ENCODE results near the gene PIGN.
"Not testable (repeated sequence)": the region's sequence is repeated elsewhere in the genome, so short reads cannot be mapped to it uniquely, and the experiment has no call there.

PIGN gene

DNA sequence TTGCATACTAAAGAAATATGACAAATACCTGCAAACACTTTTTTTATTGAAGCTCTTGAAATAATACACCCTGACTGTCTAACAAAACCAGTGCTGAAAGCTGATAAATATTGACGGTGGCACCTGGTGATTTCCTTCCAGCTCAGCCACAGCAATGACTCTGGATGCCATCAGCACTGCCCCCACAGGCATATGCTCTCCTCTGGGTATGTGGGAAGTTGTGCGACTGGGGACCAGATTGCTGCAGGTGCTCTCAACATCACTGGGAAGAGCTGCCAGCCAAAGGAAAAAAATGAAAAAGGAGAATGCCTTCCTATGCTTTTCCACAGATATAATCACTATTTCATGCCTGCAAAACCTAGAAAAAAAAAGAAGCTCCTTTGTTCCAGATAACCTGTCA lies 141.5 kb downstream of the PIGN start:
- DNase-seq, result no peak

DNA sequence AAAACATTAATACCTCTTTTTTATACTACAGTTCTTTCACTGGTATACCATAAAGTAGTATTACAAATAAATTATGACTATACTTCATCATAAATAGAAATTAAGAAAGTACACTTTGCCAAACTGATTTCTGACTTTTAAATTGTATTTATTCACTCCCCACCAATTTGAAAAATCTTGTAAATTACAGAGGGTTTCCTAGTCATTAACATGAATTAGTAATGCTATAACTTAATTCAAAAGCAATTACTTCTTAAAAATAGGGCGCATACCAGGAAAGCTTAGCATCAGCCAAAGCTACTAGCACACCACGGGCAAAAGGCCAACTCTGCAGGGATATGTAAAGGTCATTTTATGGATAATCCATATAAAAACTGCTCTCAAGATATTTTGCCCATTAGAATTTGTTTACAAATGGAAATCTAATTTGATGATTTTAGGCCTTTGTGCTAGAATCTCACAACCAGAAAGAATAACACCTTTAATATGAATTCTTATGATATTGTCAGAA lies 142.3 kb downstream of the PIGN start:
- DNase-seq, result no peak

DNA sequence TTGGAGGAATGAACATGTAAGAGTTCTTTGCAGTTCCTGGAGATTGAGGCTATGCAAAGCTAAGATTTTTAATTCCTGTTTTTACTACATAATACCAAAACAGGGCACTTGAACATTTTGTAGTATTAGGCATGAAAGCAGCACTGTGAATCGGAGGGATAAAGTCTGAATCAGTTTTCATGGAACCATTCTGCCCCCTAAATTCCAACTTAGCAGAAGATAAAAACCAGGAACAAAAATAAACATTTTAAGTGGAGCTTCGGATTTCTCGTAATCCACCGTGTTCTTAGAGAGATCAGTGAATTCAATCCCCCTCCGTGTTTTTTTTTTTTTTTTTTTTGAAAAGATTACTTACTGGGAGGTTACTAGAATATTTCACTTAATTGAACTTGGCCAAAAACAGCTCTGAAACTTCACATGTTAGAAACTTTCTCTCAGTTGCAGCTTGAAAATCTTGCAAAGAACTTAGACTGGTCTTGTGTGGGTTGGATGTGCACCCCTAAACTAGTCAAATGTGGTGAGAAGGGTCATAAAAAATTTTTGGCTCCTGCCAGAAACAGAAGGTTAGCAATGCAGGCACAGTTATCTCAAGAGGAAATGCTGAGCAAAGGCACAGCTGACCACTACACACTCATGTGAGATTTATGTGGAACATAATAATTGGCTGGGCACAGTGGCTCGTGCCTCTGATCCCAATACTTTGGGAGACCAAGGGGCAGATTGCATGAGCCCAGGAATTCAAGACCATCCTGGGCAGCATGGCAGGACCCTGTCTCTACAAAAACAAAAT lies 148.7 kb downstream of the PIGN start:
- no peak for DNase-seq

DNA sequence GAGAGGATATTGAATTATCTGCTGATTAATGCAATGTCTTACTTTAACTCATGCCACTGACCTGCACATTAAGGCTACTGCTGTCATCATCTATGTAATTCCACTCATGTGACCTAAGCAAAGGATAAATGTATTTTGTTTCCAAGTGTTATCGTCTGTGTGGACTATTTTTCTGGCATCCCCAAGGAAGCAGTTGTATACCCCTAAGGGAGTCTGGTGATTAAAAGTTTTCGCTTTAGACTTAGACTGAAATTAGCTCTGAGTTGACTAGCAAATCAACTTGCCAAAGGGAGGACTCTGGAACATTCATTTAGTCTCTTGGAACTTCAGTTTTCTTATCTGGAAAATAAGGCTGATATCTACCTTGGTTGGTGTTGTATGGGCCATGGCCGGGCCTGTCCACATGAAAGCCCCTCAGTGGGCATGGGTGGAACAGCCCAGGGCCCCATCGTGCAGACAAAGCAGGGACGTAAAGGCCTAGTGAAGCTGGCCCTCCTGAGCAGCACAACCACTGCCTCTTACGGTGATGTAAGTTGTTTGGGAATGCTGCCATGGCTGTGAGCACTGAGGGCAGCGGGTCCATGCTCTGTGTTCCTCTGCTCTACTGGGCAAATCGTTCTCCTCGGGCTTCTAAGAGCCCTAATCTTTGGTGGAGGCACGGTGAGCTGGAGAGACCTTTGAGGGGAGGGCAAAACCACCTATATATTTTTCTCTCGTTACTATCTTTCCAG lies 149.7 kb downstream of the PIGN start:
- DNase-seq, result no peak

DNA sequence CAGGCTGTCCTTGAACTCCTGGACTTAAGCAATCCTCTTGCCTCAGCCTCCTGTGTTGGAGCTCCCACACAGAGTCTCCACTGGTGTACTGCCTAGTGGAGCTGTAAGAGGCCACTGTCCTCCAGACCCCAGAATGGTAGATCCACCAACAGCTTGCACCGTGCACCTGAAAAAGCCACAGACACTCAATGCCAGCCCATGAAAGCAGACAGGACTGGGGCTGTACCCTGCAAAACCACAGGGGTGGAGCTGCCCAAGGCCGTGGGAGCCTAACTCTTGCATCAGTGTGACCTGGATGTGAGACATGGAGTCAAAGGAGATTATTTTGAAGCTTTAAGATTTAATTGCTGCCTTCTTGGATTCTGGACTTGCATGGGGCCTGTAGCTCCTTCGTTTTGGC lies 152.6 kb downstream of the PIGN start:
- not testable (repeated sequence) for DNase-seq

DNA sequence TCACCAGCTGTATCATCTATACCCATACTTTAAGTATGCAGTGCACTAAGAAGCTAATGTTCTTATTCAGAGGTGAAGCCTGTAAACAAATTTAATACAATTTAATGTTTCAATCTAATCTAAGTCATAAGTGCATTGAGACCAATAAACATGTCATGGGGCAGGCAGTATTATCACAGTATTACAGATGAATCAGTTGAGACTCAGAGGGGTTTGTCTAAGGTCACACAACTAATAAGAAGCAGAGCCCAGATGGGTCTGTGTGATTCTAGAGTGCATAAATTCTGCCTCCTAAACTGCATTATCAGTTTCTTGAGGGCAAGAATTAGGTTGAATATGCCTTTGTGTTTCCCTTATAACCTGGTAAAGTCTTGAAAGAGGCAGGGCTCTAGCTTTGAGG lies 153.1 kb downstream of the PIGN start:
- no peak for DNase-seq

DNA sequence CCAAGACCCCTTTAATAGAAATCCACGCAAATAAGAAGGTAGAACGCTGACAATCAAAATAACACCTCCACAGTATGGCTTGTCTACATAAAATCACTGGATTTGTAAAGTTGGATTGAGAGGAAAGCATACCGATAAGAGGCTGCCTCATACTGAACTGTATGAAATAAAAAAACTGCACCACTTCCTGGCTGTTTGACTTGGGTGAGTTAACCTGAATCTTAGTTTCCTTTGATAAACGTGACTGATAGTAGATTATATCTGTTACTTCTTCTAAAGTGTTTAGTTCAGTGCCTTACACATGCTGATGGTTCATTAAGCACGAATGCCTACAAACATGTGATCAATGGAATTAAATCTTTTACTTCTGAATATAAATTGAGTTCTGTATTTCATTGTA lies 153.6 kb downstream of the PIGN start:
- DNase-seq, result no peak

DNA sequence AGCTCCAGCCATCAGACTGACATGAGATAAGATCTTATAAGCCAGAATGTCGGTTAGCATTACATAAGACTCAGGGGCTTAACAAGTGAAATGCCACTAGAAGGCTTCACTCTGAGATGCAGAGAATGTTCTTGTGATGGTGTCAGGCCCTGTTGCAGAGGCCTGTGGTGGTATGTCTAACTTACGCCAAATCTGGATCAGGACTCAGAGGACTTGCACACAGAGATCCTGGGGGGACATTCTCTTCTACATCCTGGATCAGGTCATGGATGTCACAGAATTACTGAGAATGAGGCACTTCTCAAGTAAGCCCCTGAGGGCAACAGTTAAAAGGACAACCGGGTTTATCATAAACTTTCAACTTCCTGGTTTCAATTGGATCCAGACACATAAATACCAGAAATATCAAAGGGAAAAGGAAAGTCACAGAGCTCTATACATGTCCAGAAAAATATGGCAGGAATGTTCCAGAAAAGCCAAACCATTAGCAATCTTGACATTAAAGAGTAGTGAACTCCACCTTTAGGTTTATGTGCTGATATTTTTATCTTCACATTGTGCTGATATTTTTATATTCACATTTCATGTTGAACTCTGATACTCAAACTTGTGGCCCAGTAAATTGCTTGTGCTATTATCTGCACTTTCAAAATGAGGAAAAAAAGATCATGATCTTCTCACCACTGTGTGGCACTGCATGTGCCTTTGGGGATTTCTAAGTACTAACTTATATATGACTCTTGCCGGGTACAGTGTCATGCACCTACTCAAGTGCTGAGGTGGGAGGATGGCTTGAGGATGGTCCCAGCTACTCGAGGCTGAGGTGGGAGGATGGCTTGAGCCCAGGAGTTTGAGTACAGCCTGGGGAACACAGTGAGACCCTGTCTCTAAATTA lies 156.5 kb downstream of the PIGN start:
- DNase-seq, result no peak

DNA sequence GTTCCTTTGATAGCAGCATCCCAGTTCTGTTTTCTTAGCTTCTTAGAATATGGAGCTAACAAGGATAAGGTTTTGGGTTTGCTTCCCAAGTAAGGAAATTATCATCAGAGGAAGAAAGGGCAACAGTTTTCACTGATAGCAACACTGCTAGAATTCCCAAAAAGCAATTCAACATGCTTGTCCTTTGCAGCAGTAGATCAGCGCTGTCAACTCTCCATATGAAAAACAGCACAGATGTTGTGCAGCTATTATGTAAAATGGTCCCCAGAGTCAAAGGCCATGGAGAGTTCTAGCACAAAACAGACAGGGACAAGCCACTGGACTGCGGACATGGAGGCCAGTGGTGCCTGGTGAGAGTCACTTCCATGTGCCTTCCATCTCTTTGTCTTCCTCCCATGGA lies 158.1 kb downstream of the PIGN start:
- no peak for DNase-seq

DNA sequence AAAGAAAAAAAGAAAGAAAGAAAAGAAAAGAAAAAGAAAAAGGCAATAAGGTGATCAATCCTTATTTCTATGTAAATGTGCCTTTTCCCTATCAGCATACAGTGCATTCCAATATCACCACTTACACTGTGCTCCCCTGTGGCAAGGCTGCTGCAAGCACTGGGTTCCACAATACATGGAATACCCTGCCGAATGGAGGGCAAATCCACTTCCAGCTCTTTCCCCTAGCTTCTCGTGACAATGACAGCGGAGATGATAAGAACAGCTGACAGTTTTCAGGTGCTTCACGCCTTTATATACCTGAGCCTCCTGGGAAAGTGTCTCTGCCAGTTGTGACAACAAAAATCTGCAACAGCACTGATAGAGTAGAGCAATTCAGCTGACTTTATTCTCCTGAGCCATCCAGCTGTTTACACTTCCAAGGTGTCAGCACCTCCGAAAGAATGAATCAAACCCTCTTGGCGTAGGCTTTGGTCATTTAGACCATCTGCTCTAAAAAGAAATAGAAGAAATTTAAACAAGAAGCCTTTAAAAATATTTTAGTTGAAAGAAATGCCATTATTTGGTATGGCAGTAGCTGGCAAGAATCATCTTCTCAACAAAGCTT lies 158.8 kb downstream of the PIGN start:
- no peak for DNase-seq

DNA sequence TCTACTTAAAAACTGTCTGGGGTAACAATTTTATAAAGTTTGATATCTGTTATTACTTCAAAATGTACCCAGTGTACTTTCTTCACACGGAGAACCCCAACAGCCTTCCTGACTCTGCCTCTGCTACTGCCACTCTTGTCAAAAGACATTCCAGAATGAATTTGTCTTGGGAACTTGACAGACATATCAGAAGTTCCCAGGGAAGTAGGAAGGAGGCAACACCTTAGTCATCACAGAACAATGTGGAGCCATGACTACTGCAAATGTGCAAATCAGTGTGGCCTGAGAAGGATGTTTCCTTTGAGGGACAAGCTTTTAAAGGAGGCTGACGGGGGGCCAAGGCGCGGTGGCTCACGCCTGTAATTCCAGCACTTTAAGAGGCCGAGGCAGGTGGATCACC lies 160.3 kb downstream of the PIGN start:
- DNase-seq, result no peak

DNA sequence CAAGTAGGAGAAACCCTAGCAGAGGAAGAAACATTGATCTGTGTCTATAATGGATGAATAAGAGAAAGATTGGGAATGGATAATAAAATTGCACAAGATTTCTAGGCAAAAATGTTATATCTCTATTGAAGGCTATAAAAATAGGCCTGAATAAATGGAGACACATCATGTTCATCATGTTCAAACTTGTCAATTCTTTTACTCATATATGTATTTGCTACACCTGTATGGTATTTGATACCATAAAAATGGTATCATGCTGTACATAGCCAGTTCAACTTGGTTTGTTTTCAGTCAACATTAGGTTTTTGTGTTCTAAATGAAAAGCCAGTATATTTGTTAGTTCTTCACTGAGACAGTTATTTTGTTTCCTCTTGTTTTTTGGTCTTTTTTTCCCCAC lies 161.9 kb downstream of the PIGN start:
- no peak for DNase-seq

DNA sequence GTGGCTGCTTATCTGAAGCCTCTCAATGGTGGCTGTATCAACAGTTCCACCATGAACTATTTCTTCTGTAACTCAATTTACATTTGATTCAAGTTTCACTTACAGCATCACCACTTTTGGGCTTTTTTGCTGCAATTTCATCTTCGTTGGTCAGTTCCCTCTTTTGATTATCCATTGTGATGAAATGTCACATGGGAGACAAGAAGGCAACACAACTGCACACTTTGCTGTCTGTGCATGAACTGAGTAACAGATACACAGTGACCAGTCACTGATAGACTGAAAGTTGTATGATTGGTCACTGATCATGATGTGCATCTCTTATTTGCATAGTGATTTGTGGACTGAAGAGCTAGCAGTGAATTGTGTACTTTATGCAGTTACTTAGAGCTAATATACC lies 163.3 kb downstream of the PIGN start:
- no peak for DNase-seq

DNA sequence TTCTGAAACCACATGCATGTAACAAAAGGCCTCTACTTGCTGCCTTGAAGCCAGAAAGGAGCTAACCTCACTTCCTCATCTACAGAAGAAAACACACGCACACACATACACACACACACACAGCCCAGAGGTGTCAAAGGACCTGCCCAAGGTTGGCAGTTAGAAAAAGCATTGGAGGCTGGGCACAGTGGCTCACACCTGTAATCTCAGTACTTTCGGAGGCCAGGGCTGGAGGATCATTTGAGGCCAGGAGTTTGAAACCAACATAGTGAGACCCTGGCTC lies 168.2 kb downstream of the PIGN start:
- DNase-seq, result no peak

DNA sequence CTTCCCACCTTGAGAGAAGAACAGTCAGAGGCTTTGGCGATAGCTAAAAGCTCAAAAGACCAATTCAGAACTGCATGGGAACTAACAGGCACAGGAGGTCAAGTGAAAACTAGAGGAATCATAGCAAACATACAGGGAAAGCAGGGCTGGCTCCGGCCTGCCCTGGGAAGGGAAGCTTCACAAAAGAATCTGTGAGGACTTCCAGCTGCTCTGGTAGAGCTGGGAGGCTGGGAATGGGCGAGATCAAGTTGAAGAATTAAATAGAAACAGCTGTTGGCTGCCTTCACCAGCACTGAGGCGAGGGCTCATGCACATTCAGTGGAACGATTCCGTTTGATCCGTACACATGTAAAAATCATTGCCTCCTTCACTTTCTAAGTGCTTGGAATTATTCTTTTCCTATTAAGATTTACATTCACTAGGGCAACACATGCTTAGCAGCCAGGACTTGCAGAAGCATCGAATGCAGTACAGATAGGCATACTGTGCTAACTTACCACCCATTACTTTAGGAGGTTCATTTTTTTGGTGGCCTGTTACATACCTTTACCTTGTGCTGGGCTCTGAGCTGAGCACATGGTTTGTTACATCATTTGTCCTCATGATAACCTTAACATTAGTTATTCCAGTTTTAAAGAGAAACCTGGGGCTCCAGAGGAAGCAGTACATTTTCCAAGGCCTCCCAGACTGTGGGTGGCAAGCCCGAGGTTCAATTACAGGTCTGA lies 168.7 kb downstream of the PIGN start:
- DNase-seq, result no peak

DNA sequence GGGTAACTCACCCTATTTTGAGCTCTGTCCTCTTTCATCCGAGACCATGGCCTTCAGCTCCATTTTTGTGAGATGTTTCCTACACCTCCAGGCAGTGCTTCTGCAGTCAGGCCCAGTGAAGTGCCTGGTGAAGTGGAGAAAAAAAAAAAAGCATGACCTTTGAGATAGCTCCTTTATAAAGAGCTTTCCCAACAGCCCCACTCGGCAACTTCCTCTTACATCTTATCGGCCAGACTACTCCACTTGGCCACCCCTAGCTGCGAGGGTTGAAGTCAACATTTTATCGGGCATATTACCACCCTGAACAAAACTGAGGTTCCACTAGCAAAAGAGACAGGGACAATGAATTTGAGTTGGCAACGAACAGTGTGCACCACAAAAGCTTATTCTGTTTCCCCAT lies 169.2 kb downstream of the PIGN start:
- DNase-seq, result no peak

DNA sequence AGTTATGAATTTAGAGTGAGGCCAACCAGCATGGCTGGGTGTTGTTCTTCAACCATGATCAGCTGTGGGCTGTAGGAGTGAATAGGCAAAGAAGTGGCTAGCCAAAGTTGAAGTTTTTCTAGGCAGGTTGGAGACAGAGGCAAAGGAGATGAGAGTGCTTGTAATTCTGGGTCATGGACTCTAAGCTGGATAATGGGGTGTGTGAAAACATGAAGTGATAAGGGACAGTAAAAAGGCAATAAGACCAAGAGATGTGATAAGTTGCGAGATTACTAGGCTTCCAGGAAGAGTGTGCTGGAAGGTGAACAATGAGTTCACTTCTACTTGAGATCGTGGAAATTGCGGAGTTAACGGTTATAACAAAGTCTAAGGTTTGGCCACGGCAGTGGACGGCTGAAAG lies 175.4 kb downstream of the PIGN start:
- DNase-seq, result no peak

DNA sequence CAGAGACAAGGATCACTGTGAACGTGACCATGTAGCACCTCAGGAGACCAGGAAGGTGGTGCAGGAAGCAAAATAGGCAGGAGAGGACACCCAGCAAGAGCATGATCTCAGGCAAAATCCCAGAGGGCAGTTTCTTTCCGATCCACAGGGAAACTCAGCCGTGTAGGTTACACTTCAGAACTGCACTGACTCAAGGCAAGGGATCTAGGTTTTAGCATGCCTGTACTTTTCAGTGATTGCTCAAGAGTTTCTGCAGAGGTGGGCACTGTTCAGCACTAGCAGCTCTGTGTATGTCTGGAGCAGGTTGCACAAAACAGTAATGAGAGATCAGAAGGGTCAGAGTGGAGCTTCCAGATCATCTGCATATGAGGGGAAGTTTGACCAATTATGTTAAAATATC lies 177.3 kb downstream of the PIGN start:
- DNase-seq, result no peak

DNA sequence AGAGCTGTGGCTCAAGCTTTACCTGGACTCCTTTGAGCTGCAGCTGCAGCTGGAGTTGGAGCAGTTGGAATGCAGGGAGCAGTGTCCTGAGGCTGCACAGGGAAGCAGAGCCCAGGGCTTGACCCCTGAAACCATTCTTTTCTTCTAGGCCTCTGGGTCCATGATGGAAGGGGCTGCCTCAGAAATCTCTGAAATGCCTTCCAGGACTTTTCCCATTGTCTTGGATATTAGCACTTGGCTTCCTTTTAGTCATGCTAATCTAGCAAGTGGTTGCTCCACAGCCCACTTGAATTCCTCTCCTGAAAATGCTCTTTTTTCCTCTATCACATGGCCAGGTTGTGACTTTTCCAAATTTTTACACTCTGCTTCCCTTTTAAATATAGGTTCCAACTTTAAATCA lies 185.5 kb downstream of the PIGN start:
- no peak for DNase-seq

DNA sequence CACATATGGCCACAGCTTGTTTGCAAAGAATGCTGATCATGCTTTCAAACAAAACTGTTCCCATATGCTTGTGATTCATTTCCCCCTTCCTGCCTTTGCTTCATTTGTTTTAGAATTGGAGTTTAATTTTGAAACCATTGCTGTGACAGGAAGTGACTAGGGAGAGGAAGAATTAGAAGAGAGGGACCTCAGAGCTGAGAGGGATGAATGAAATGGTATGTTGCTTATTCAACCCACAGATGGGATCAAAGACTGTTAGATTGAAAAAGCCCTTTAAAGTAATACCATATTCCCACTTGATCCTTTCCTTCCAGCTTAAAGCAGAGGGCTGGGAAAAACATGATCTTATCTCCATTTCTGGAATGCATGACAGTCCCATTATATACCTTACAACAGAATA lies 187.9 kb downstream of the PIGN start:
- no peak for DNase-seq

DNA sequence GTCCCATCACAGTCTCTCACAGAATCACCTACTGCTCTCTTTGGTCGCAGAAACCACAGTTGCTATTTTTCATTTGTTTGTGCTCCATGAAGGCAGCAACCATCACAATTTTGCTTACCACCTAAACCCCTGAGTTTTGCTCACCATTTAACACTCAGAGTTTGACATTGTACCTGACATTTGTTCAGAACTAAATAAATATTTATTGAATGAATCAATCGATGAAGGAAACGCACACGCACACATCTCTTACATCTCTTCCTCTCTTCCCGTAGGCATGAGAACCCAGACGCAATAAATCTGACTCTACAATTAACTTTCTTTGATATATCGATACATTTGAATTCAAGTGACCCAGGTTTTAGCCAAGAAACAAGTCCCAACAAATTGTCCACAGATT lies 188.5 kb downstream of the PIGN start:
- no peak for DNase-seq

DNA sequence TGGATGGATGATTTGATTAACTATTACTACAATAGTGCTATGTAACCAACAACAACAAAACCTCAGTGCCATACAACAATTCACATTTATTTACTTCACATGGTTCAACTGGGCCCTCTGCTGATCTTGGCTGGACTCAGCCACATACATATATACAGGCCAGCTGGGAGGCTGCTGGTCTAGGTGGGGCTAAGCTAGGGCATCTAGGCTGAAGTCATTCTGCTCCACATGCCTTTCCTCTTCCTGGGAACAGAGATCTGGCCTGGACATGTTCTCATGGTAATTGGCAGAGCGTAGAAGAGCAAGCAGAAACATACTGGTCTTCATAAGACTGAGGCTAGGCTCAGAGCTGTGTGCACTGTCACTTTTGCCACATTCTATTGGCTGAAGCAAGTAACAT lies 191.2 kb downstream of the PIGN start:
- DNase-seq, result no peak

DNA sequence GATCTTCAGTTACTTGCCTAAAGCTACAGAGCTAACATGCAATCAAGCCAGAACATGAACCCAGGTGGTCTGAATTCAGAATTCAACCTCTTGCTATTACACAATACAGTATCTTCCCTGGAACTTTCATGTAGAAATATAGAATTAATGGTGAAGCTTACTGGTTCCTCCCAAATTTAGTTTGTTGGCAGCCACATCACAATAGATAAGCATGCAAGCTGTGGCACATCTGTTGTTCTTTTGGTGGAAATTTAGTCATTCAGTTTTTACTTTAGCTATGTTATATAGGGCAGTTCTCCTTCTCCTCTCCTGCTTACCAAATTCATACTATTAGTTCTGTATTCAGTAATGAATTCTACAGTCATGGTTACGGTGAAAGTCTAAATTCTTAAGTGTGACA lies 193.0 kb downstream of the PIGN start:
- DNase-seq, result no peak
